K562 (cell line): Measurements from ENCODE around the gene PLEKHM2. TPM values are rescaled to one million over a fixed set of nuclear protein-coding genes. Genes with fewer than 3 reads are reported as not detected.

ENCODE experiments used
- ATF7 ChIP-seq: fragments of 450-650 bp; IDR thresholded peaks from 2 replicates; pipeline ENCODE4 v1.7.1; 2014; ENCODE audit warnings: mild to moderate bottlenecking, moderate library complexity
- CHD7 ChIP-seq: fragments of 200-600 bp; sonication (generic); IDR thresholded peaks from one replicate; pipeline ENCODE4 v1.6.1; 2012; ENCODE audit warnings: mild to moderate bottlenecking, low read depth, low read length, inconsistent platforms
- HNRNPK ChIP-seq: fragments of 200-400 bp; formaldehyde crosslinking; IDR thresholded peaks from one replicate; pipeline ENCODE4 v1.6.1; 2018; ENCODE audit warnings: mild to moderate bottlenecking, low read depth, low read length; ENCODE audit not compliant: poor library complexity, severe bottlenecking
- ILK ChIP-seq: fragments of 450-650 bp; IDR thresholded peaks from 2 replicates; pipeline ENCODE4 v1.6.1; 2016; ENCODE audit warnings: missing genetic modification characterization, low read depth, mild to moderate bottlenecking, missing compliant biosample characterization, moderate library complexity, borderline replicate concordance
- MYC ChIP-seq, 2 experiments: fragments of 250-450 bp in 1 of 2; sonication (Bioruptor Pico) in 1 of 2; IDR thresholded peaks; 2 replicates each; pipeline versions ENCODE4 v1.5.1 to v1.6.1; 2012 to 2021; ENCODE audit warnings: low read depth in 2 of 2, borderline replicate concordance in 1 of 2, improper control_type of control experiment in 1 of 2, low read length in 1 of 2, mild to moderate bottlenecking in 1 of 2, moderate library complexity in 1 of 2
- NR2C1 ChIP-seq, 2 experiments: fragments of 450-650 bp; IDR thresholded peaks; 2 replicates each; pipeline ENCODE4 v1.6.1; 2017; ENCODE audit warnings: mild to moderate bottlenecking in 2 of 2, antibody characterized with exemption in 1 of 2, inconsistent platforms in 1 of 2, missing compliant biosample characterization in 1 of 2, missing genetic modification characterization in 1 of 2
- VEZF1 ChIP-seq: fragments of 200-800 bp; sonication (Bioruptor generic); IDR thresholded peaks from 2 replicates; pipeline ENCODE4 v1.6.1; 2017; ENCODE audit warnings: missing genetic modification characterization, missing compliant biosample characterization
- ZBTB2 ChIP-seq: fragments of 450-650 bp; IDR thresholded peaks from 2 replicates; pipeline ENCODE4 v1.6.1; 2016; ENCODE audit warnings: antibody characterized with exemption
- polyA plus RNA-seq, 8 experiments: library from polyadenylated mRNA; depleted of rRNA in 4 of 8; stranded (reverse) in 5 of 8; unstranded in 3 of 8; fragments of >200 nt; fragmentation: Nextera tagmentation in 2 of 8; fragmentation: Illumina TruSeq in 1 of 8; extraction: Ambion mirVana in 2 of 8; extraction: Trizol in 1 of 8; gene quantifications; 2 replicates each; pipeline versions ENCODE4 v1.2.1 to v1.2.3, GENCODE V29; 2011 to 2014; ENCODE audit warnings: inconsistent platforms in 1 of 8, missing spikeins in 1 of 8
- total RNA-seq, 7 experiments: library from RNA; depleted of rRNA in 6 of 7; stranded (reverse); fragments of >200 nt in 6 of 7; fragmentation: Illumina TruSeq in 2 of 7; extraction: Trizol in 2 of 7; gene quantifications; 2 replicates each; pipeline versions ENCODE4 v1.2.1 to v1.2.3, GENCODE V29; 2011 to 2021; ENCODE audit warnings: low replicate concordance in 1 of 7

The PLEKHM2 gene
- total and polyA plus RNA-seq, 9 of the 15 experiments (the other 6 are each of a cell fraction or from before 2014, with no cell fraction given) = 0.27 to 63.7 (median 33.2) TPM

GRCh38 chr1:15765495-15766194 is 81.5 kb downstream of the PLEKHM2 start (continued):
- no peak for TF ChIP-seq CHD7
- TF ChIP-seq HNRNPK = no peak
- TF ChIP-seq ZBTB2 = no peak
- no peak for TF ChIP-seq VEZF1 (CRISPR knock-in tag)
- no peak for TF ChIP-seq NR2C1 (IDR thresholded peaks at IDR 0.05)
- no peak for TF ChIP-seq NR2C1 (tag; IDR thresholded peaks at IDR 0.05)
- TF ChIP-seq MYC (IDR thresholded peaks at IDR 0.05; ENCODE audit: low read depth, low read length) = no peak
- TF ChIP-seq MYC (CRISPR knock-in tag; IDR thresholded peaks at IDR 0.05; ENCODE audit: borderline replicate concordance, low read depth) = no peak
- TF ChIP-seq ATF7 = peak; percentile 51; the same call in 1 of the 2 replicates
- TF ChIP-seq ILK (tag) = no peak
